HTR-8/SVneo (cell line): ENCODE measurements around the gene AUTS2.

Experiments used
- DNase-seq: peaks from one replicate; pipeline ENCODE4 v3.0.0; 2011; ENCODE audit warnings: low spot score, mixed read lengths; ENCODE audit not compliant: insufficient read length
- FAIRE-seq: peaks from 2 replicates; lab custom pipeline; 2011; peaks lifted over from hg19 to GRCh38; lab: Jason Lieb, UNC

The AUTS2 gene

GRCh38 chr7:69678494-69679187, 80.4 kb downstream of the AUTS2 start:
- DNase-seq (no peak), FAIRE-seq (no peak)

GRCh38 chr7:69681181-69681580, 82.9 kb downstream of the AUTS2 start:
- no peak for DNase-seq
- FAIRE-seq, result no peak

- no peak for DNase-seq
- FAIRE-seq, result no peak
Observed at GRCh38 chr7:69682518-69682917, 84.2 kb downstream of the AUTS2 start.

- DNase-seq, result no peak
- no peak for FAIRE-seq
Observed at GRCh38 chr7:69683002-69683401, 84.7 kb downstream of the AUTS2 start.

- FAIRE-seq (no peak), DNase-seq (no peak)
Observed at GRCh38 chr7:69684369-69685292, 86.4 kb downstream of the AUTS2 start.

GRCh38 chr7:69685293-69685631, 87.0 kb downstream of the AUTS2 start:
- DNase-seq (no peak), FAIRE-seq (no peak)

GRCh38 chr7:69686366-69686765, 88.1 kb downstream of the AUTS2 start:
- DNase-seq (no peak), FAIRE-seq (no peak)

GRCh38 chr7:69687739-69688433, 89.6 kb downstream of the AUTS2 start:
- DNase-seq (no peak), FAIRE-seq (no peak)

- FAIRE-seq (no peak), DNase-seq (no peak)
Observed at GRCh38 chr7:69690329-69690728, 92.1 kb downstream of the AUTS2 start.

GRCh38 chr7:69691327-69691726, 93.1 kb downstream of the AUTS2 start:
- DNase-seq (no peak), FAIRE-seq (no peak)

GRCh38 chr7:69691734-69692133, 93.5 kb downstream of the AUTS2 start:
- FAIRE-seq (no peak), DNase-seq (no peak)

GRCh38 chr7:69692611-69693010, 94.3 kb downstream of the AUTS2 start:
- DNase-seq, result no peak
- FAIRE-seq, result no peak

GRCh38 chr7:69693042-69693441, 94.8 kb downstream of the AUTS2 start:
- FAIRE-seq (no peak), DNase-seq (no peak)

- FAIRE-seq (no peak), DNase-seq (no peak)
Observed at GRCh38 chr7:69696054-69696591, 97.8 kb downstream of the AUTS2 start.

GRCh38 chr7:69696686-69697685, 98.7 kb downstream of the AUTS2 start:
- no peak for FAIRE-seq
- no peak for DNase-seq

- no peak for FAIRE-seq
- DNase-seq, result no peak
Observed at GRCh38 chr7:69698109-69698825, 100.0 kb downstream of the AUTS2 start.

- no peak for DNase-seq
- FAIRE-seq, result no peak
Observed at GRCh38 chr7:69699931-69700330, 101.7 kb downstream of the AUTS2 start.

GRCh38 chr7:69700331-69700730, 102.1 kb downstream of the AUTS2 start:
- DNase-seq (no peak), FAIRE-seq (no peak)

- no peak for DNase-seq
- no peak for FAIRE-seq
Observed at GRCh38 chr7:69701288-69701687, 103.0 kb downstream of the AUTS2 start.
